Thyroid gland (tissue), 4 donors: ENCODE results near the gene KCNMA1.

ENCODE experiments used
- CTCF ChIP-seq, 6 experiments: fragments of 200-600 bp in 3 of 6; fragments of 450-650 bp in 3 of 6; sonication (generic) in 3 of 6; IDR thresholded peaks; one replicate each; pipeline ENCODE4 v1.5.1; 2016 to 2019; ENCODE audit warnings: antibody characterized with exemption in 6 of 6, mild to moderate bottlenecking in 2 of 6, inconsistent platforms in 1 of 6, moderate library complexity in 1 of 6
- POLR2A ChIP-seq, 2 donors: fragments of 450-650 bp; IDR thresholded peaks; one replicate each; pipeline ENCODE4 v1.6.1; 2017; ENCODE audit warnings: antibody characterized with exemption in 2 of 2, mild to moderate bottlenecking in 2 of 2, moderate library complexity in 1 of 2

GRCh38 chr10:77321838-77322237 lies 315.8 kb downstream of the KCNMA1 start:
- TF ChIP-seq CTCF (IDR thresholded peaks at IDR 0.05), result no peak
- TF ChIP-seq POLR2A (IDR thresholded peaks at IDR 0.05), result no peak
